ENCODE measurements around the gene DUOXA1. TPM values are rescaled to one million over a fixed set of nuclear protein-coding genes. Genes with fewer than 3 reads are reported as not detected.
A peak's percentile ranks its signal among the peaks of the same experiment; 100 is the strongest.

DUOXA1 gene
- total RNA-seq, 3 donors from 2014 or later, result 0.80 to 3.3 (median 1.0) TPM

- Histone ChIP-seq H3K27me3 (peaks cover 8 to 49% of the 10 kb centered on the region in 2 donors), H3K9me3 (no peaks in the 10 kb centered on the region), H3K36me3 (no peaks in the 10 kb centered on the region), H3K4me1 (no peaks in the 10 kb centered on the region), H3K27ac (peak overlapping the region in 1 of 2 donors; percentile 17), H3K4me3 (peak overlapping the region; percentile 36 to 67 (median 45))
- intact Hi-C loops (cut with DNase I; ENCODE audit: low total_unique reads), result no loop called here
- TF ChIP-seq POLR2AphosphoS5 (IDR thresholded peaks at IDR 0.05) (no peak), POLR2A (IDR thresholded peaks at IDR 0.05) (no peak), CTCF (IDR thresholded peaks at IDR 0.05) (no peak)
- no peak for DNase-seq (ENCODE audit: low spot score in 2 of 2)
Observed at GRCh38 chr15:45130291-45131000, 767 bp upstream of the DUOXA1 start.

- H3K4me3 ChIP-seq, result peak overlapping the region; percentile 36 to 67 (median 45)
- no peaks in the 10 kb centered on the region for H3K36me3 ChIP-seq
- intact Hi-C loops (cut with DNase I; ENCODE audit: low total_unique reads), result no loop called here
- no peak for DNase-seq (ENCODE audit: low spot score in 2 of 2)
- H3K4me1 ChIP-seq, result no peaks in the 10 kb centered on the region
- H3K27ac ChIP-seq, result no peak overlapping the region
- peaks cover 8 to 36% of the 10 kb centered on the region in 2 donors for H3K27me3 ChIP-seq
- no peaks in the 10 kb centered on the region for H3K9me3 ChIP-seq
- no peak for TF ChIP-seq CTCF (IDR thresholded peaks at IDR 0.05)
- TF ChIP-seq POLR2AphosphoS5 (IDR thresholded peaks at IDR 0.05), result no peak
- TF ChIP-seq POLR2A (IDR thresholded peaks at IDR 0.05), result no peak
Observed at GRCh38 chr15:45128971-45129639, 574 bp downstream of the DUOXA1 start.

GRCh38 chr15:45126535-45127158 lies 3.0 kb downstream of the DUOXA1 start:
- Histone ChIP-seq H3K4me3 (no peak overlapping the region), H3K9me3 (no peaks in the 10 kb centered on the region), H3K27me3 (peaks cover 8 to 24% of the 10 kb centered on the region in 2 donors), H3K36me3 (no peaks in the 10 kb centered on the region), H3K27ac (no peak overlapping the region), H3K4me1 (no peaks in the 10 kb centered on the region)
- TF ChIP-seq POLR2A (IDR thresholded peaks at IDR 0.05), result no peak
- peak; percentile 14 to 34 (median 28) for TF ChIP-seq CTCF (IDR thresholded peaks at IDR 0.05)
- no peak for DNase-seq (ENCODE audit: low spot score in 2 of 2)
- intact Hi-C loops (cut with DNase I; ENCODE audit: low total_unique reads), result no loop called here

GRCh38 chr15:45123397-45123796 lies 6.3 kb downstream of the DUOXA1 start:
- H3K36me3 ChIP-seq, result no peaks in the 10 kb centered on the region
- DNase-seq (ENCODE audit: low spot score in 2 of 2), result no peak
- H3K4me1 ChIP-seq, result no peaks in the 10 kb centered on the region
- H3K27ac ChIP-seq, result no peak overlapping the region
- H3K27me3 ChIP-seq, result peaks cover 0 to 2% of the 10 kb centered on the region in 2 donors
- no peak overlapping the region for H3K4me3 ChIP-seq
- H3K9me3 ChIP-seq, result no peaks in the 10 kb centered on the region
- intact Hi-C loops (cut with DNase I; ENCODE audit: low total_unique reads), result no loop called here
- no peak for TF ChIP-seq POLR2A (IDR thresholded peaks at IDR 0.05)
- TF ChIP-seq CTCF (IDR thresholded peaks at IDR 0.05), result no peak
- no peak for TF ChIP-seq POLR2AphosphoS5 (IDR thresholded peaks at IDR 0.05)

- intact Hi-C loops (cut with DNase I; ENCODE audit: low total_unique reads), result no loop called here
- H3K36me3 ChIP-seq, result no peaks in the 10 kb centered on the region
- no peaks in the 10 kb centered on the region for H3K9me3 ChIP-seq
- no peak overlapping the region for H3K4me3 ChIP-seq
- TF ChIP-seq POLR2AphosphoS5 (IDR thresholded peaks at IDR 0.05), result no peak
- TF ChIP-seq CTCF (IDR thresholded peaks at IDR 0.05), result no peak
- no peak for TF ChIP-seq POLR2A (IDR thresholded peaks at IDR 0.05)
- no peak for DNase-seq (ENCODE audit: low spot score in 2 of 2)
- no peak overlapping the region for H3K27ac ChIP-seq
- H3K4me1 ChIP-seq, result no peaks in the 10 kb centered on the region
- H3K27me3 ChIP-seq, result peaks cover 0 to 2% of the 10 kb centered on the region in 2 donors
Observed at GRCh38 chr15:45122719-45123118, 7.0 kb downstream of the DUOXA1 start.

All from breast epithelium (tissue), 4 donors.